Dermis lymphatic vessel endothelial cell (primary cell): ENCODE data around the gene ABTB1. TPM values are rescaled to one million over a fixed set of nuclear protein-coding genes. Genes with fewer than 3 reads are reported as not detected.

Experiments
- total RNA-seq: library from RNA; depleted of rRNA; stranded (reverse); fragments of >200 nt; gene quantifications from 2 replicates; pipeline ENCODE4 v1.2.1, GENCODE V29; 2014

The ABTB1 gene
- 12.2 and 14.0 TPM in 2 replicates for total RNA-seq

GRCh38 chr3:127672429-127673190 is at the start of gene ABTB1:
Gene ABTB1 (plus strand): TSS chr3:127672952. CDS start chr3:127673026, 74 bp downstream.

GRCh38 chr3:127628788-127629466 is 43.8 kb upstream of the ABTB1 start, which contains the start of gene PODXL2:
Gene PODXL2 (plus strand): TSS chr3:127629185. CDS start chr3:127629220, 35 bp downstream.

Other genes with a start within 250 kb of the ABTB1 start
- gene TPRA1, start 82.2 kb upstream of the ABTB1 start, total RNA-seq: 26.3 and 27.3 TPM in 2 replicates
- 11.5 and 13.2 TPM in 2 replicates for gene MCM2, start 74.5 kb upstream of the ABTB1 start, total RNA-seq
- gene PODXL2, start 43.8 kb upstream of the ABTB1 start, total RNA-seq: 2.1 and 3.5 TPM in 2 replicates
- 19.6 and 26.5 TPM in 2 replicates for gene MGLL, start 149.6 kb downstream of the ABTB1 start, total RNA-seq
- gene KBTBD12, start 242.3 kb downstream of the ABTB1 start, total RNA-seq: not detected in 2 replicates